Breast epithelium (tissue), 4 donors: Measurements from ENCODE around the gene TMEM238. TPM values are rescaled to one million over a fixed set of nuclear protein-coding genes. Genes with fewer than 3 reads are reported as not detected.
"Not testable (repeated sequence)": the region's sequence is repeated elsewhere in the genome, so short reads cannot be mapped to it uniquely, and the experiment has no call there.

Experiments used
- DNase-seq, 2 donors: peaks; one replicate each; pipeline ENCODE4 v3.0.0-alpha.2; 2019; ENCODE audit warnings: low spot score in 2 of 2
- H3K27ac ChIP-seq, 2 donors: fragments of 200-600 bp; sonication (generic) in 1 of 2; one replicate each; pipeline ENCODE4 v1.5.1; 2016 to 2019; ENCODE audit warnings: mild to moderate bottlenecking in 1 of 2
- H3K27me3 ChIP-seq, 2 donors: fragments of 200-600 bp; sonication (generic) in 1 of 2; one replicate each; pipeline versions ENCODE4 v1.5.1 to v1.6.0; 2017 to 2019; ENCODE audit warnings: control low read depth in 1 of 2, mild to moderate bottlenecking in 1 of 2
- H3K36me3 ChIP-seq: fragments of 200-600 bp; one replicate; pipeline ENCODE4 v1.5.1; 2019
- H3K4me1 ChIP-seq, 2 donors: fragments of 200-600 bp; sonication (generic); one replicate each; pipeline ENCODE4 v1.5.1; 2016 to 2019; ENCODE audit warnings: control low read depth in 1 of 2
- H3K4me3 ChIP-seq, 3 donors: fragments of 200-600 bp; sonication (generic); 1 replicate in 2 of 3; 2 replicates in 1 of 3; pipeline ENCODE4 v1.5.1; 2016 to 2019; ENCODE audit warnings: mild to moderate bottlenecking in 3 of 3, moderate library complexity in 2 of 3
- H3K9me3 ChIP-seq, 2 donors: fragments of 200-600 bp; sonication (generic) in 1 of 2; one replicate each; pipeline ENCODE4 v1.5.1; 2016 to 2019; ENCODE audit warnings: control low read depth in 1 of 2
- POLR2A ChIP-seq: fragments of 450-650 bp; IDR thresholded peaks from one replicate; pipeline ENCODE4 v1.6.1; 2016; ENCODE audit warnings: antibody characterized with exemption, mild to moderate bottlenecking, moderate library complexity
- POLR2AphosphoS5 ChIP-seq, 3 donors: sonication (generic); formaldehyde crosslinking; IDR thresholded peaks; one replicate each; pipeline ENCODE4 v1.6.1; 2017; ENCODE audit warnings: antibody characterized with exemption in 3 of 3
- intact Hi-C: fragments of 100-400 bp; cut with DNase I; formaldehyde crosslinking; loops from one replicate; pipeline ENCODE4 v1.15.1; 2023; ENCODE audit warnings: low total_unique reads
- total RNA-seq, 3 donors: library from RNA; depleted of rRNA; stranded (reverse); fragments of >200 nt; gene quantifications; one replicate each; pipeline ENCODE4 v1.1.0, GENCODE V29; 2016
- TF ChIP-seq, protein P1 (sequence below), 3 donors: fragments of 450-650 bp; IDR thresholded peaks; one replicate each; pipeline ENCODE4 v1.5.1; 2016 to 2017; ENCODE audit warnings: antibody characterized with exemption in 3 of 3, mild to moderate bottlenecking in 3 of 3, moderate library complexity in 3 of 3

TMEM238 gene
- total RNA-seq, 3 donors from 2014 or later: 4.5 to 12.7 (median 9.8) TPM

- H3K27me3 ChIP-seq, H3K36me3 ChIP-seq, DNase-seq, H3K9me3 ChIP-seq, H3K4me1 ChIP-seq, intact Hi-C loops: not testable (repeated sequence)
- Histone ChIP-seq H3K4me3 (peak within 1 kb of the TSS; percentile 94 to 95 (median 95)), H3K27ac (peak within 1 kb of the TSS; percentile 93 to 99)
- peak in 2 of 3 donors; percentile 95 to 98 for TF ChIP-seq POLR2AphosphoS5 (IDR thresholded peaks at IDR 0.05)
Observed at GRCh38 chr19:55407550-55407799, 23.4 kb upstream of the TMEM238 start, which contains the start of gene UBE2S. UBE2S (minus strand) TSS chr19:55407788; CDS start chr19:55407589, 199 bp downstream.

DNA sequence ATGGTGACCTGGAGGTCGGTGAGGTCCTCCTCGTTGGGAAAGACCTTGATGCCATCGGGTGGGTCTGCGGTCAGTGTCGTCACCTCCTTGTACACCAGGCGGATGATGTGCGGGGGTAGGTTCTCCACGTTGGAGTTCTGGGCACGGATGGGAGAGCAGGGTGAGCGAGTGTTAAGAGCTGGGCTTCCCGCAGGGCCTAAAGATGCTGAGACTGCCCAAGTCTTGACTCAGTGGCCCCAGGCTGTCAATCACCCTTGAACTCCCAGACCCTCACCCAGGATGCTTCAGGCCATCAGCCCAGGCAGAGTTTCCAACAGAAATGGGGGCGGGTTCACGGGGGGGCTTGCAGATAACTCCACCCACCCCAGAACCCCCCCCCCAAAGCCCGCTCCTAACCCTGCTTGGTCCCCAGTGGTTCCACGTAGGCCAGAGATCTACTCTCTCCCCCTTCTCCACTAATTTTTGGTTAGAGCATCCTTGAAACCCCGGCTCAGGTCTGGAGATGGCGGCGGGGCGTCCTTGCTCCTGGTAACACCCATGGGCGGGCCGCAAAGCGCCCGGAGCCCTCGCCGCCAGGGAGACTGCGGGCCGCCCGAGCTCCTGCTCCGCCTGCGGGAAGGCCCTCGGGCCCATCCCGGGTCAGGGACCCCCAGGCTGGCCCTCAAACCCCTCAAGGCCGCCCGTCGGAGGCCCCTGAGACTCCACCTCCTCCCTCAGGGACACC lies 22.9 kb upstream of the TMEM238 start:
- no peaks in the 10 kb centered on the region for H3K27me3 ChIP-seq
- peak overlapping the region; percentile 93 to 99 for H3K27ac ChIP-seq
- DNase-seq: no peak
- H3K4me1 ChIP-seq: peaks cover 4 to 10% of the 10 kb centered on the region in 2 donors
- H3K9me3 ChIP-seq: no peaks in the 10 kb centered on the region
- TF ChIP-seq POLR2AphosphoS5 (IDR thresholded peaks at IDR 0.05): no peak
- no peak for TF ChIP-seq POLR2A
- TF ChIP-seq, protein P1, sequence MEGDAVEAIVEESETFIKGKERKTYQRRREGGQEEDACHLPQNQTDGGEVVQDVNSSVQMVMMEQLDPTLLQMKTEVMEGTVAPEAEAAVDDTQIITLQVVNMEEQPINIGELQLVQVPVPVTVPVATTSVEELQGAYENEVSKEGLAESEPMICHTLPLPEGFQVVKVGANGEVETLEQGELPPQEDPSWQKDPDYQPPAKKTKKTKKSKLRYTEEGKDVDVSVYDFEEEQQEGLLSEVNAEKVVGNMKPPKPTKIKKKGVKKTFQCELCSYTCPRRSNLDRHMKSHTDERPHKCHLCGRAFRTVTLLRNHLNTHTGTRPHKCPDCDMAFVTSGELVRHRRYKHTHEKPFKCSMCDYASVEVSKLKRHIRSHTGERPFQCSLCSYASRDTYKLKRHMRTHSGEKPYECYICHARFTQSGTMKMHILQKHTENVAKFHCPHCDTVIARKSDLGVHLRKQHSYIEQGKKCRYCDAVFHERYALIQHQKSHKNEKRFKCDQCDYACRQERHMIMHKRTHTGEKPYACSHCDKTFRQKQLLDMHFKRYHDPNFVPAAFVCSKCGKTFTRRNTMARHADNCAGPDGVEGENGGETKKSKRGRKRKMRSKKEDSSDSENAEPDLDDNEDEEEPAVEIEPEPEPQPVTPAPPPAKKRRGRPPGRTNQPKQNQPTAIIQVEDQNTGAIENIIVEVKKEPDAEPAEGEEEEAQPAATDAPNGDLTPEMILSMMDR (IDR thresholded peaks at IDR 0.05): no peak
- no peaks in the 10 kb centered on the region for H3K36me3 ChIP-seq
- peak overlapping the region; percentile 94 to 95 (median 95) for H3K4me3 ChIP-seq
- intact Hi-C loops: no loop called here

DNA sequence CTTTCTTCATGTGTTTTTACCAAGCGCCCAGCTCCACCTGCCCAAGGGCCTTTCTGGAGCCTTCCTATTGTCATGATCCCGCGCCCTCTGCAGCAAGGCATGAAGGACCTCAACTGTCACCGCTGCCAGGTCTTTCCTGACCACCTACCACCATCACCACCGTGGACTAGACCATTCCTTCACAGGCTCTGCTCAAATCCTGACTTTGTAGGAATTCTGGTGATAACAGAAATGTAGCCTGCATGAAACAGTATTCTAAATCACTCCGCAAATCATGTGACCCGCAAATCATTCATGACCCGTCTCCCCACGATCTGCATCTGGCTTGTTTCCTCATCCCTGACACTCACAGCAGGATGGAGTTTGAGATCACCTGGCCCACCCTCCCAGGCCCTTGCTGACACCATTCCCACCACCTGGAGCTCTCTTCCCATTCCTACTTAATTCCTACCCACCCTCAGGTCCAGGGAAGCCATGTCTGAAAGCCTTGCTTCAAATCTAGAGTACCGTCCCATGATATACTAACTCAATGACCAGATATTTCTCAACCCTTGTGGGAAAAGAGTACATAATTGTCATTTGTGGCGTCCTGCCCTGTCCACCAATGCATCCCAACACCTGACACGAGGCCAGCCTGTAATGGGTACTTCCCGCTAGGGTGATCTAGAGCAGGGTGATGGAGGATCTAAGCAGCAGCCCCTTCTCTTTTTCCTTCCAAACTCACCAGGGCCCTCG lies 22.2 kb upstream of the TMEM238 start:
- TF ChIP-seq POLR2AphosphoS5 (IDR thresholded peaks at IDR 0.05): no peak
- TF ChIP-seq POLR2A: no peak
- TF ChIP-seq, protein P1 (IDR thresholded peaks at IDR 0.05): no peak
- H3K36me3 ChIP-seq: no peaks in the 10 kb centered on the region
- H3K27me3 ChIP-seq: no peaks in the 10 kb centered on the region
- H3K4me3 ChIP-seq: peak overlapping the region; percentile 94 to 95 (median 95)
- intact Hi-C loops: no loop called here
- no peaks in the 10 kb centered on the region for H3K9me3 ChIP-seq
- H3K4me1 ChIP-seq: peaks cover 4 to 10% of the 10 kb centered on the region in 2 donors
- no peak for DNase-seq
- peak overlapping the region in 1 of 2 donors; percentile 93 for H3K27ac ChIP-seq

DNA sequence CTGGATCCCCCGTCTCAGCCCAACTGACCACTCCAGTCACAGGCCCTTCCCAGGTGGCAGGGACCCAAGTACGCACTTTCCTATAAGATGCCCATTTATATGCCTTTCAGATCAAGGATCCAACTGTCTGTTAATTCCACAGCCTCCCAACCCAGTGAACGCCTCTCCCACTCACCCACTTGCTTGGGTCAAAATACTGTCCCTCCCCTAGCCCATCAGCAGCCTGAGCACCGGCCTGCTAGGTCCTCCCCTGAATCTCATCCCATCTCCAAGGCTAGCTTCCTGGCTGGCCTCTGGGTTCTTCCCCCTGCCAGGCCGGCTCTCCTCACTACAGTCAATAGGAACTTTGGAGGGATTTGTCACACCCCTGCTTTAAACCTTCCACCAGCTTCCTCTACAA lies 21.5 kb upstream of the TMEM238 start:
- no peaks in the 10 kb centered on the region for H3K9me3 ChIP-seq
- intact Hi-C loops: no loop called here
- H3K27me3 ChIP-seq: no peaks in the 10 kb centered on the region
- H3K4me1 ChIP-seq: peaks cover 4 to 10% of the 10 kb centered on the region in 2 donors
- no peak overlapping the region for H3K4me3 ChIP-seq
- H3K36me3 ChIP-seq: no peaks in the 10 kb centered on the region
- H3K27ac ChIP-seq: no peak overlapping the region
- TF ChIP-seq, protein P1 (IDR thresholded peaks at IDR 0.05): no peak
- TF ChIP-seq POLR2AphosphoS5 (IDR thresholded peaks at IDR 0.05) (no peak), POLR2A (no peak)
- no peak for DNase-seq

- intact Hi-C loops: no loop called here
- TF ChIP-seq, protein P1 (IDR thresholded peaks at IDR 0.05): no peak
- no peak for TF ChIP-seq POLR2A
- no peak for TF ChIP-seq POLR2AphosphoS5 (IDR thresholded peaks at IDR 0.05)
Observed at GRCh38 chr19:55402509-55402908, 18.4 kb upstream of the TMEM238 start.

DNA sequence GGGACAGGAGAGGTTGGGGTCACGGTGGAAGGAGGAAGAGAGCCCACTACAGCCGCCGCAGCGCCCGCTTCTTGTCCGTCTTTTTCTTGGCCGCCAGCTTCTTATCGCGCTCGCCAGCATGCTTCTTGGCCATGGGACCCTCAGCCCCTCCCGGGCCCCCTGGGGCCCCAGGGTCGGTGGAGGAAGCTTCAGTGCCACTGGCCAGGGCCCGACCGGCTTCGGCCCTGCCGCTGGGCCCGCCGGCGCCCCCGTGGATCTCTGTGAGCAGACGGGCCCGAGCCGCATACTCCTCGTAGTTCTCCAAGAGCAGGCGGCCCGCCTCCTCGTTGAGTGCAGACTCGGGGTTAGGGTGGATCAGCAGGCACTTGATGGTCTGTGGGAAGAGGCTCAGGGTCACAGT lies 17.3 kb upstream of the TMEM238 start:
- H3K4me3 ChIP-seq, H3K36me3 ChIP-seq, H3K9me3 ChIP-seq, H3K27me3 ChIP-seq, H3K4me1 ChIP-seq, H3K27ac ChIP-seq, DNase-seq, intact Hi-C loops: not testable (repeated sequence)

More at GRCh38 chr19:55402509-55402908, 18.4 kb upstream of the TMEM238 start:
- Histone ChIP-seq H3K27me3 (no peaks in the 10 kb centered on the region), H3K4me3 (no peak overlapping the region), H3K9me3 (no peaks in the 10 kb centered on the region), H3K4me1 (peaks cover 4 to 10% of the 10 kb centered on the region in 2 donors), H3K27ac (no peak overlapping the region), H3K36me3 (no peaks in the 10 kb centered on the region)
- no peak for DNase-seq
